ENCODE measurements around the gene SENP7.
"Not testable (repeated sequence)": the region's sequence is repeated elsewhere in the genome, so short reads cannot be mapped to it uniquely, and the experiment has no call there.

The SENP7 gene

DNA sequence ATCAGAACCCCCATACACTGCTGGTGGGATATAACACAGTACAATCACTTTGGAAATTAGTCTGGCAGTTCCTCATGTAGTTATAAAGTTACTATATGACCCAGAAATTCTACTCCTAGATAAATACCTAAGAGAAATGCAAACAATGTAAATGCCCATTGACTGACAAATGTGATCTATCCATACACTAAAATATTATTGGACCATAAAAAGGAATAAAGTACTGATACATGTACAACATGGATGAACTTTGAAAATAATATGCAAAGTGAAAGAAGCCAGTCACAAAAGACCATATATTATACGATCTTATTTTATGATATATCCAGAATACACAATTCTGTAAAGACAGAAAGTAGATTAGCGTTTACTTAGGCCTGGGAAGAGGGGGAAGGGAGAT lies 200.5 kb downstream of the SENP7 start:
- no peak for DNase-seq

DNA sequence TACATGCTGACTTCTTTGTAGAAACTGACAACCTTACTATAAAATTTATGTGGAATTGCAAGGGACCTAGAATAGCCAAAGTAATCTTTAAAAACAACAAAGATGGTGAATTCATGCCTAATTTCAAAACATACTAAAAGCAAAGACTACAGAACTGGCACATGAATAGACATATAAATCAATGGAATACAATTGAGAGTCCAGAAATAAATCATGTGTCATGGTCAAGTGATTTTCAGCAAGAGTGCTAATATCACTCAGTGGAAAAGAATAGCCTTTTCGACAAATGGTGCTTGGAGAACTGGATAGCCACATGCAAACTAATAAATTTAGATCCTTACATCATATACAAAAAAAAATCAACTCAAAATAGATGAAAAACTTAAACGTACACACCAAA lies 201.3 kb downstream of the SENP7 start:
- no peak for DNase-seq

DNA sequence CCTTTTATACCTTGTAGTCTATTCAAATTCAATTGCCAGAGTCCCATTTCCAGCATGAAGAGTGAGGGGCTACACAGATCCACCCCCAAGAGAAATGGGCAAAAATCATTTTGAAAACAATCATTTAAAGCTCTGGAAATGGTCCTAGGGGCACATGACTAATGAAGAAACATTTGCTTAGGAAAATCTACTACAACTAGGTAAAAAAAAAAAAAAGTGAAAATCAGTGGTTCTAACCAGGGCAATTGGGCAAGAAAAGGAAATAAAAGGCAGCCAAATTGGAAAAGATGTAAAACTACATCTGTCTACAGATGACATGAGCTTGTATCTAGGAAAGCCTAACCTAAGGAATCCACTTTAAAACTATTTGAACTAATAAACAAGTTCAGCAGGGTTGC lies 202.0 kb downstream of the SENP7 start:
- DNase-seq = no peak

DNA sequence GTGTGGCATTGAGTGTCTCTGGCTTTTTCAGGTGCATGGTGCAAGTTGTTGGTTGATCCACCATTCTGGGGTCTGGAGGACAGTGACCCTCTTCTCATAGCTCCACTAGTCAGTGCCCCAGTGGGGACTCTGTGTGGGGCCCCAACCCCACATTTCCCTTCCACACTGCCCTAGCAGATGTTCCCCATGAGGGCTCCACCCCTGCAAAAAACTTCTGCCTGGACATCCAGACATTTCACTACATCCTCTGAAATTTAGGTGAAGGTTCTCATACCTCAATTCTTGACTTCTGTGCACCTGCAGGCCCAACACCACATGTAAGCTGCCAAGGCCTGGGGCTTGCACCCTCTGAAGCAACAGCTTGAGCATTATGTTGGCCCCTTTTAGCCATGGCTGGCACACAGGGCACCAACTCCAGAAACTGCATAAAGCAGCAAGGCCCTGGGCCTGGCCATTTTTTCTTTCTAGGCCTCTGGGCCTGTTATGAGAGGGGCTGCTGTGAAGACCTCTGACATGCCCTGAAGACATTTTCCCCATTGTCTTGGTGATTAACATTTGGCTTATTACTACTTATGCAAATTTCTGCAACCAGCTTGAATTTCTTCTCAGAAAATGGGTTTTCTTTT lies 204.8 kb downstream of the SENP7 start:
- not testable (repeated sequence) for DNase-seq

DNA sequence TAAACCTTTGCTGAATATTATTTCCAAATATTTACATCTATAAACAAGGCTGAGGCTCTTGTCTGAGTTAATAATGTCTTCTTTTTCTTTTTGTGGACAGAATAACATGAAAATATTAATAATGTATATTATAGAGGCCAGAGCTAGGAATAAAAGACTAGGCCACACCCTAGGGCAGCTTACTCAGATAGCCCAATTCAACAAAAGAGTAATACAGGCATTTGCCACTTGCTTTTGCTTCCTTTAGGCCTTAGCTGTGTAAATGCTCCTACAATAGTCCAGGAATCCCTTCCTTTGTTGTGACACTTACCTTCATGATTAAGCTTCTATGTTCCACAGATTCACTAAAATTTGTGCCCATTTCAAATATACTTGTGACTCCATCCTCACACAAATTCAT lies 209.2 kb downstream of the SENP7 start:
- DNase-seq = no peak

DNA sequence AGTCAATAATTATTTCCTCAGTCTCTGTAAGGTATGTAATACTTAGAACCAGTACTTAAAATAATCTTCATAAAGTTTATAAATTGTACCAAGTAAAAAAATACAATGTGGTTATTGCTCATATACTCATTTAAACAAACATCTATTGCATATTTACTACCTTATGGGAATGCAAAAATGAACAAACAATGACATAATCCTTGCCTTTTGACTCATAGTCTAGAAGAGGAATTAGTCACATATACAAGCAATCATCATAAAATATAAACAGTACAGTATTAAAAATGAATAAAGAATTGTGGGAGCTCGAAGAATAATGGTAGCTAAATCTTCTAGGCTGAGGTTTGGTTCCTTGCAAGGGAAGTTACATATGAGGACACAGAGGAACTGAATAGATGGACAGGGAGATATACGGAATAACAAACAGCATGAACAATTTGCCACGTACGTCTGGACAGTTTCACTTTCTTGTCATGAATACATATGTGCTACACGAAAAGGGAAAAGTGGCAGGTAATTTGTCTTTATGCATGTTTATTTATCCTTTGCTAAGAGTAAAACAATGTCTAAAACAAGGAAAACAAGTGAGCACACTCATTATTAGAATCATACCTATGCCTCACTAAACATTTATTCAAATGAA lies 209.8 kb downstream of the SENP7 start:
- no peak for DNase-seq

DNA sequence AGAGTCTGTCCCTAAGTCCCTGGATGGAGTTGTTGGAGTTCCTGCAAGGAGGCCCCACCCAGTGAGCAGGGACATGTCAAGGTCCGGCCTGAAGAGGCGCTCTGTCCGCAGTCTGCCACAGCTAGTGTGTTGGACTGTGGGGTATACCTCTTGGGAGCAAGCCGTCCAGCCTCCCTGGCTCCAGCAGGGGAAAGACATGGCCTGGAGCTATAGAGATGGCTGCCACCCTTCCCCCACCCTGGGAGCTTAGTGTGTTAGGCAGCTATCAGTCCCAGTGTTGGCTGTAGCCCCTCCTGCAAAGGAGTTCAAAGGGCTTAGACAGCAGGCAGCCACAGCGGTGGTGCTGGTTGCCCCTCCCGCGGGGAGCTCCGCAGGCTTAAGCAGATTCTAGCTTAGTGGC lies 212.9 kb downstream of the SENP7 start:
- DNase-seq = no peak

DNA sequence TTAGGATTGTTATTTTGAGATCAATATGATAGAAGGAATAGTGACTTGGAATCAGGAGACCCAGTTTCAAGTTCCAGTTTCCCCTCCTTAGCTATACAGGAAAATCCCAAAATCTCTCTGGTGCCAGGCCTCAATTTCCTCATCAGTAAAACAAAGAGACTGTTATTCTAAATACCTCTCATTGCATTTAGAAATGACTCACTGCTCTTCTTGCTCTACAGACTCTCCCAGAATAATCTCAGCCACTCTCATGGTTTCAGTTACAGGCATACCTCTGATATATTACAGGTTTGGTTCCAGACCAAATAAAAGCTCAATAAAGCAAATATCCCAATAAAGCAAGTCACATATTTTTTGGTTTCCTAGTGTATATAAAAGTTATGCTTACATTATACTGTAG lies 221.0 kb downstream of the SENP7 start:
- DNase-seq = no peak

DNA sequence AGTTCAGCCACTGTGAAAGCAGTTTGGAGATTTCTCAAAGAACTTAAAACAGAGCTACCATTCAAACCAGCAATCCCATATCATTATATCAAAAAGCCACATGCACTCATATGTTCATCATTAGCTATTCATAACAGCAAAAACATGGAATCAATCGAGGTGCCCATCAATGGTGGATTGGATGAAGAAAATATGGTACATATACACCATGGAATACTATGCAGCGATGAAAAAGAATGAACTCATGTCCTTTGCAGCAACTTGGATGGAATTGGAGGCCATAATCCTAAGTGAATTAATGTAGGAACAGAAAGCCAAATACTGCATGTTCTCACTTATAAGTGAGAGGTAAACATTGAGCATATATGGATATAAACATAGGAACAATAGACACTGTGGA lies 224.7 kb downstream of the SENP7 start:
- no peak for DNase-seq

DNA sequence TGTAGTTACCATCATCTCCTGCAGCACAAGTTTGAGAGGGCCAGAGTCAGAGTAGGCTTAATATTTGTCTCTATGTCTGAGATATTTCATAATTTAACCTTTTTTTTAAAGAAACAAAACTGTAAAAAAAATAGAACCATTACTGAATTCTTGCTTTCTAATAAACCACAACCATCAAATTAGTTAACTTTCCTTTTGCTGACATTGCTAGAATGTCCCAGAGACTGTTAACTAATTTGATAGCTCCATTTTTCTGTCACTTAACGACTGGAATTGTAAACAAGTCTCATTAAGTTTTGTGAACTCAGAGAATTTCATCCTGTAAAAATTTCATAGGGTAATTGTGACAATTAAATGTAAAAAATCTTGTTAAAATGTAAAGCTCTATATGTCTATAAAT lies 228.3 kb downstream of the SENP7 start:
- DNase-seq = no peak

DNA sequence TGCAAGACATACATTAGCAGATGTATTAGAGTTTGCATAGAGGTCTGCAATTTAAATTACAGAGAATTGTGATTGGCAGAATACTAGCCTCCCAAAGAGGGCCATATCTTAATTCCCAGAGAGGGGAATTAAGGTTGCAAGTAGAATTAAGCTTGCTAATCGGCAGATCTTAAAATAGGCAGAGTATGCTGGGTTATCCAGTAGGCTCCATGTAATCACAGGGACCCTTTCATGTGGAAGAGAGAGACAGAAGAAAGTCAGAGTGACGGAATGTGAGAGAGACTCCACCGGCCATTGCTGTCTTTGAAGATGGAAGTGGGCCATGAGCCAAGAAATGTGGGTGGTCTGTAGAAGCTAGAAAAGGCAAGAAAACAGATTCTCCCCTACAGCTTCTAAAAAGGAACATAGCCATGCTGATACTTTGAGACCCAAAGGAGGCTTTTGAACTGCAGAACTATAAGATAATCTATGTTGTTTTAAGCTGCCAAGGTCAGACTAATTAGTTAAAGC lies 231.4 kb downstream of the SENP7 start:
- no peak for DNase-seq

DNA sequence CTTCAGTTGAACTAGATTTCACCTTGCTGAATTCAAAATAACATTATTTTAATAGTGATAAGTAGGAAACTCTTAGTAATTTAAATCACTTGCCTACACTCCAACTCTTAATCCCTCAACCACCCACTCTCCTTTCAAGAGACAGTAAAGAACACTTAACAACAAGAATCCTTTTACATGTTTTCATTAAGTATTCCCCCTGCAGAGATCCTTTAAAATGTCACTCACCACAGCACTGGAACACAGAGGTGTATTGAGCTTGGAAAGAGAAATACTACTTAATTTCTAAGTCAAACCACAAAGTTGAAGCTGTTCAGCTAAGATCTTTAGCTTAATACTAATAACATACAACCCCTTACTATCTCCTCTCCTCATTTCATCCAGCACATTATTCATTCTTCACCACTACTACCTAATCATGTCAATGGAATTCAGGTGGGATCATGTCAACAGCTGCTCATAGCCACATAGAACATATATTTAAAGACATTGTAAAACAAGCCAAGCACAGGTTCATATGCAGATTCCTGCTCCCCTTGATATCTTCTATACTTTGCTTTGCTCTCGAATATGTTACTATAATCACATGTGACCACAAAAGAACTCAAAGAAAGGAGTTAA lies 233.1 kb downstream of the SENP7 start:
- DNase-seq = no peak

DNA sequence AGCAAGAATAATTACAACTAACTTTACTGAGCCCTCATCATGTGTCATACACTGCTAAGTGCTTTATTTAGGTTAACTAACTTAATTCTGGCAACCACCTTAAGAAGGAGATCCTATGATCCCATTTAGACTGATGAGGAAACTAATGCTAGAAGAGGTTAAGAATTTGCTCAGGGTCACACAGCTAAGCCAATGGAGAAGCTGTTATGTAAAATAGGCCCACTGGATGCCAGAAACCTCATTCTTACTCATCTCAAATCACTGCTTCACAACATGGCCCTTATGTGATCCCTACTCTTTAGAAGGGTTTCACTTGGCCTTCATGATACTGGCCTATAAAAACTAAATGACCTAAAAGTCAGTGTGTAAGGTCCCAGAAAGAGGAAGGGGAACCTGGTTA lies 233.8 kb downstream of the SENP7 start:
- no peak for DNase-seq

DNA sequence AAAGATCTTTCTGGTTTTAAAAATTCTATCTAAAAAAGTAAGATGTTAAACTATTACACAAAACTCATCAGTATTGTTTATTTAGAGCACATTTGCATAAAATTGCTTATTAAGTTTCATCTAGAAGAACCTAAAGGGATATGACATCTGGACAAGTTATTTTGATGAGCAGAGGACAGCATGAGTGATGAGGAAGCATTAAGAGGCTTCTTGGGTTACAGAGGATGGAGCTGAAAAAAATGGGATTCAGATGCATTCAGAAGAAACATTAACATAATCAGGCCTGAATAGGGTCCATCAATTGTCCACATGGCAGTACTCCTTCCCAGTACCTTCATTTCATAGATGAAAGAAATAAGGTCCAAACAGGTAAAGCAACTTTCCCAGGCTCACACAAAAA lies 234.3 kb downstream of the SENP7 start:
- no peak for DNase-seq

Measured in T-helper 9 cell (primary cell).